Gastrocnemius medialis (tissue), 4 donors: ENCODE data around the gene USP26.

Experiments
- POLR2A ChIP-seq, 2 donors: fragments of 450-650 bp; IDR thresholded peaks; one replicate each; pipeline ENCODE4 v1.6.1; 2017; ENCODE audit warnings: antibody characterized with exemption in 2 of 2, mild to moderate bottlenecking in 2 of 2, moderate library complexity in 2 of 2
- TF ChIP-seq, protein P1 (sequence below), 5 experiments: fragments of 450-650 bp in 3 of 5; fragments of 200-600 bp in 2 of 5; sonication (generic) in 2 of 5; IDR thresholded peaks in 4 of 5; conservative IDR thresholded peaks in 1 of 5; 1 replicate in 4 of 5; 2 replicates in 1 of 5; pipeline ENCODE4 v1.5.1; 2016 to 2019; ENCODE audit warnings: antibody characterized with exemption in 5 of 5, mild to moderate bottlenecking in 3 of 5, moderate library complexity in 3 of 5

DNA sequence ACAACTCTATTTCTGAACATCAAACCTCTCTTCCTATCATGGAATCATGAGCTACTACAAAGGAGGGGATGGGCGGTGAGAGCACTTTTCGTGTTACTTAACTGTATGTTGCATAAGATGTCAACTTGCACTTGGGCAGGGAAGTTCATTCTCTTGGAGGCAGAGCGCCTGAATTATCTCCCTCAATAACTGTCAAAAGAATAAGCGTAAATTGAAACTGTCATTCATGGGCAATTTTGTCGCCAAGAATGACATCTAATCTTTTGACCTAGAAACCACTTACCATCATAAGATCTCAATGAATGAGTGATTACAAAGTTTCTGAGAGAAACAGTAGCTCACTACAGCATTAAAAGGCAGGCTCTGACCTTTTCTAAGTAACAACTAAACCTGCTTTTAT lies 23.5 kb upstream of the USP26 start:
- TF ChIP-seq, protein P1, sequence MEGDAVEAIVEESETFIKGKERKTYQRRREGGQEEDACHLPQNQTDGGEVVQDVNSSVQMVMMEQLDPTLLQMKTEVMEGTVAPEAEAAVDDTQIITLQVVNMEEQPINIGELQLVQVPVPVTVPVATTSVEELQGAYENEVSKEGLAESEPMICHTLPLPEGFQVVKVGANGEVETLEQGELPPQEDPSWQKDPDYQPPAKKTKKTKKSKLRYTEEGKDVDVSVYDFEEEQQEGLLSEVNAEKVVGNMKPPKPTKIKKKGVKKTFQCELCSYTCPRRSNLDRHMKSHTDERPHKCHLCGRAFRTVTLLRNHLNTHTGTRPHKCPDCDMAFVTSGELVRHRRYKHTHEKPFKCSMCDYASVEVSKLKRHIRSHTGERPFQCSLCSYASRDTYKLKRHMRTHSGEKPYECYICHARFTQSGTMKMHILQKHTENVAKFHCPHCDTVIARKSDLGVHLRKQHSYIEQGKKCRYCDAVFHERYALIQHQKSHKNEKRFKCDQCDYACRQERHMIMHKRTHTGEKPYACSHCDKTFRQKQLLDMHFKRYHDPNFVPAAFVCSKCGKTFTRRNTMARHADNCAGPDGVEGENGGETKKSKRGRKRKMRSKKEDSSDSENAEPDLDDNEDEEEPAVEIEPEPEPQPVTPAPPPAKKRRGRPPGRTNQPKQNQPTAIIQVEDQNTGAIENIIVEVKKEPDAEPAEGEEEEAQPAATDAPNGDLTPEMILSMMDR (IDR thresholded peaks at IDR 0.05 in 4 of 5, conservative IDR thresholded peaks at IDR 0.05 in 1 of 5): no peak
- TF ChIP-seq POLR2A (IDR thresholded peaks at IDR 0.05): no peak
